Omental fat pad (tissue), 4 donors: Measurements from ENCODE around the gene HOXC11. TPM values are rescaled to one million over a fixed set of nuclear protein-coding genes. Genes with fewer than 3 reads are reported as not detected.

Experiments
- ATAC-seq: fragments of 150-250 bp; one replicate; pipeline ENCODE4 v1.9.1; 2016; ENCODE audit warnings: mild to moderate bottlenecking, moderate library complexity; ENCODE audit not compliant: low FRiP score
- DNase-seq: peaks from one replicate; pipeline ENCODE4 v3.0.0-alpha.2; 2019; ENCODE audit warnings: low spot score
- small RNA-seq: library from RNA; depleted of rRNA; stranded (forward); fragments of <200 nt; gene quantifications from one replicate; pipeline ENCODE3, GENCODE V24; 2016
- total RNA-seq, 4 donors: library from RNA; depleted of rRNA; stranded (reverse); fragments of >200 nt; gene quantifications; one replicate each; pipeline ENCODE4 v1.1.0, GENCODE V29; 2016
- TF ChIP-seq, protein P1 (sequence below), 3 donors: fragments of 450-650 bp; IDR thresholded peaks; one replicate each; pipeline ENCODE4 v1.5.1; 2016 to 2017; ENCODE audit warnings: antibody characterized with exemption in 3 of 3, mild to moderate bottlenecking in 3 of 3, moderate library complexity in 2 of 3

The HOXC11 gene
- total RNA-seq, 4 donors from 2014 or later, result not detected

DNA sequence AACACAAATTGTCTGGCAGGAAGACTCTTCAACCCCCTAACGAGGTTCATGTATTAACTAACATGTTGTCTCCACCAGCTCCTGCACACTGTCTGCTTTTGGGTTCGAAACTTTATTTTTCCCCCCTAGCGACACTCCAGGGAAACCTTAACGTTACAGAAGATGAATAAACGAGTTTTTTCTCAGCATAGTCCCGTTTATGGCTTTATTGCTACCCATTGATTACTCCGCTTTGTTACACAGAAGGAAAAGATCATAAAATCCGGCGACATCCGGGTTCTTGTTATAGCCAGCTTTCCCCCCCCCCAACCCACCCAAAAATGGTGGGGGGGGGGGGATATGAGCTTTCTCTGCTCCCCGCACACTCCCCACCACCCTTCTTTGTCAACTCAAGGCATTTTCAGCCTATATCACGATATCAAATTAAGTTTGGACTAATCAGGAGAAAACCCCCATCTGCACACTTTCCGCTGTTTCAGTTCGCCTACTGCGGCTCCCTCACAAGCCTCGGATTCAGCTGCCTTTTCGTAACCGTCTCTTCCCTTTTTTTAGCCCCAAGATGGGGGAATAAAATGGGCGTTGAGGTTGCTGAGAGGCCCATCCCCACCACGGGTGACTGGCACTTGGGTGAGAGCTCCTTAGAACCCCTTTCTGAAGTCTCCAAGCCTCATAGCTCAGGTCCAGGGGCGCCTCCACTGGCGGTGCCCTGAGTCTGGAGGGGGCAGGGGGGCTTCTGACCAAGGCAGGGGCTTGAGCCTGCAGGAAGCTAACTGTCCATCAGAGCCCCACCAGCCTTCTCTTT lies 53.9 kb downstream of the HOXC11 start:
- no peak for DNase-seq
- TF ChIP-seq, protein P1, sequence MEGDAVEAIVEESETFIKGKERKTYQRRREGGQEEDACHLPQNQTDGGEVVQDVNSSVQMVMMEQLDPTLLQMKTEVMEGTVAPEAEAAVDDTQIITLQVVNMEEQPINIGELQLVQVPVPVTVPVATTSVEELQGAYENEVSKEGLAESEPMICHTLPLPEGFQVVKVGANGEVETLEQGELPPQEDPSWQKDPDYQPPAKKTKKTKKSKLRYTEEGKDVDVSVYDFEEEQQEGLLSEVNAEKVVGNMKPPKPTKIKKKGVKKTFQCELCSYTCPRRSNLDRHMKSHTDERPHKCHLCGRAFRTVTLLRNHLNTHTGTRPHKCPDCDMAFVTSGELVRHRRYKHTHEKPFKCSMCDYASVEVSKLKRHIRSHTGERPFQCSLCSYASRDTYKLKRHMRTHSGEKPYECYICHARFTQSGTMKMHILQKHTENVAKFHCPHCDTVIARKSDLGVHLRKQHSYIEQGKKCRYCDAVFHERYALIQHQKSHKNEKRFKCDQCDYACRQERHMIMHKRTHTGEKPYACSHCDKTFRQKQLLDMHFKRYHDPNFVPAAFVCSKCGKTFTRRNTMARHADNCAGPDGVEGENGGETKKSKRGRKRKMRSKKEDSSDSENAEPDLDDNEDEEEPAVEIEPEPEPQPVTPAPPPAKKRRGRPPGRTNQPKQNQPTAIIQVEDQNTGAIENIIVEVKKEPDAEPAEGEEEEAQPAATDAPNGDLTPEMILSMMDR (IDR thresholded peaks at IDR 0.05), result no peak
- ATAC-seq, result no peak

Small RNA genes lying within 50 kb of the gene (small RNA-seq; reads per million reads assigned to genes)
- gene AC012531.3, result not detected
- gene AC012531.4, result not detected
- 0.77 reads per million for gene MIR196A2
- not detected for gene RF01905
- gene RF01906, result not detected

Other genes with a start within 250 kb of the HOXC11 start
- 100 to 1,000 TPM; 183 to 262 (median 242) TPM for gene CALCOCO1, start 245.7 kb upstream of the HOXC11 start, total RNA-seq
- not detected for gene CISTR, start 221.1 kb upstream of the HOXC11 start, total RNA-seq
- not detected for gene HOXC13, start 34.3 kb upstream of the HOXC11 start, total RNA-seq
- not detected for gene HOXC12, start 18.2 kb upstream of the HOXC11 start, total RNA-seq
- under 1 TPM in 1 of 4 donors, not detected in 3; 0.32 TPM for gene HOTAIR, start 1.8 kb downstream of the HOXC11 start, total RNA-seq
- gene HOXC10, start 12.0 kb downstream of the HOXC11 start, total RNA-seq, result not detected
- 1 to 10 TPM in 1 of 4 donors, under 1 TPM in 2, not detected in 1; 0.28 to 2.0 (median 0.44) TPM for gene HOXC9, start 27.0 kb downstream of the HOXC11 start, total RNA-seq
- gene HOXC8, start 35.9 kb downstream of the HOXC11 start, total RNA-seq, result under 1 TPM in 2 of 4 donors, not detected in 2; 0.19 to 0.24 TPM
- gene HOXC6, start 55.3 kb downstream of the HOXC11 start, total RNA-seq, result 1 to 10 TPM in 2 of 4 donors, under 1 TPM in 2; 0.24 to 1.7 (median 1.2) TPM
- gene HOXC5, start 59.9 kb downstream of the HOXC11 start, total RNA-seq, result under 1 TPM in 3 of 4 donors, not detected in 1; 0.28 to 0.63 (median 0.50) TPM
- 1 to 10 TPM in 3 of 4 donors, under 1 TPM in 1; 0.84 to 1.3 (median 1.1) TPM for gene HOXC4, start 80.7 kb downstream of the HOXC11 start, total RNA-seq
- 10 to 100 TPM; 17.2 to 46.5 (median 36.7) TPM for gene SMUG1, start 215.9 kb downstream of the HOXC11 start, total RNA-seq